Thoracic aorta endothelial cell (primary cell): ENCODE measurements around the gene USP17L19. TPM values are rescaled to one million over a fixed set of nuclear protein-coding genes. Genes with fewer than 3 reads are reported as not detected.

Experiments
- total RNA-seq: library from RNA; depleted of rRNA; stranded (reverse); fragments of >200 nt; gene quantifications from 2 replicates; pipeline ENCODE4 v1.2.3, GENCODE V29; 2012

The USP17L19 gene
- total RNA-seq = not detected in 2 replicates

GRCh38 chr4:9253078-9253477 lies at the start of gene USP17L19:
USP17L19 (plus strand) TSS chr4:9253378; CDS start chr4:9253378, 0 bp downstream.

DNA sequence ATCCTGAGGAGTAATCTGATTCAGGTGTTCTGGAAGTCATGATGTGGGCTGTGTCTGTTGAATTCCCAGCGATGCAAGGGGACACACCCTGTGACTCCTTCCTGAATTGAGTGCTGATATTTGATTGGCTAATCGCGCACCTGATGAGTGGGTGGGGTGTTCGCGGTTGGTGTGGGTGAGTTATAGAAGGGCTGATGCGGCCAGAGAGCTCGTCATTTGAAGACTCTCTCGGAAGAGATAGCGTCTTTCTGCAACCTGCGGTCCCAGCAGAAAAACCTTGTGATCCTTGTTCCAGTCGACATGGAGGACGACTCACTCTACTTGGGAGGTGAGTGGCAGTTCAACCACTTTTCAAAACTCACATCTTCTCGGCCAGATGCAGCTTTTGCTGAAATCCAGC lies 42.8 kb upstream of the USP17L19 start, which contains the start of gene USP17L10:
Gene USP17L10, plus strand, starts transcription at position 301 of the 400 bp plus-strand sequence. Its CDS starts 0 bp downstream, at position 301.

GRCh38 chr4:9215105-9215504 lies 38.1 kb upstream of the USP17L19 start, which contains the start of gene USP17L11:
USP17L11 (plus strand) TSS chr4:9215405; CDS start chr4:9215405, 0 bp downstream.

DNA sequence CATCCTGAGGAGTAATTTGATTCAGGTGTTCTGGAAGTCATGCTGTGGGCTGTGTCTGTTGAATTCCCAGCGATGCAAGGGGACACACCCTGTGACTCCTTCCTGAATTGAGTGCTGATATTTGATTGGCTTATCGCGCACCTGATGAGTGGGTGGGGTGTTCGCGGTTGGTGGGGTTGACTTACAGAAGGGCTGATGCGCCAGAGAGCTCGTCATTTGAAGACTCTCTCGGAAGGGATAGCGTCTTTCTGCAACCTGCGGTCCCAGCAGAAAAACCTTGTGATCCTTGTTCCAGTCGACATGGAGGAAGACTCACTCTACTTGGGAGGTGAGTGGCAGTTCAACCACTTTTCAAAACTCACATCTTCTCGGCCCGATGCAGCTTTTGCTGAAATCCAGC lies 33.3 kb upstream of the USP17L19 start, which contains the start of gene USP17L12:
Gene USP17L12, plus strand, starts transcription at position 301 of the 400 bp plus-strand sequence. Its CDS starts 0 bp downstream, at position 301.

GRCh38 chr4:9224596-9224995 lies 28.6 kb upstream of the USP17L19 start, which contains the start of gene USP17L13:
USP17L13 (plus strand) TSS chr4:9224896; CDS start chr4:9224896, 0 bp downstream.

DNA sequence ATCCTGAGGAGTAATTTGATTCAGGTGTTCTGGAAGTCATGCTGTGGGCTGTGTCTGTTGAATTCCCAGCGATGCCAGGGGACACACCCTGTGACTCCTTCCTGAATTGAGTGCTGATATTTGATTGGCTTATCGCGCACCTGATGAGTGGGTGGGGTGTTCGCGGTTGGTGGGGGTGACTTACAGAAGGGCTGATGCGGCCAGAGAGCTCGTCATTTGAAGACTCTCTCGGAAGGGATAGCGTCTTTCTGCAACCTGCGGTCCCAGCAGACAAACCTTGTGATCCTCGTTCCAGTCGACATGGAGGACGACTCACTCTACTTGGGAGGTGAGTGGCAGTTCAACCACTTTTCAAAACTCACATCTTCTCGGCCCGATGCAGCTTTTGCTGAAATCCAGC lies 19.1 kb upstream of the USP17L19 start, which contains the start of gene USP17L15:
Gene USP17L15, plus strand, starts transcription at position 301 of the 400 bp plus-strand sequence. Its CDS starts 0 bp downstream, at position 301.

GRCh38 chr4:9243579-9243978 lies 9.6 kb upstream of the USP17L19 start, which contains the start of gene USP17L17:
USP17L17 (plus strand) TSS chr4:9243879; CDS start chr4:9243879, 0 bp downstream.

DNA sequence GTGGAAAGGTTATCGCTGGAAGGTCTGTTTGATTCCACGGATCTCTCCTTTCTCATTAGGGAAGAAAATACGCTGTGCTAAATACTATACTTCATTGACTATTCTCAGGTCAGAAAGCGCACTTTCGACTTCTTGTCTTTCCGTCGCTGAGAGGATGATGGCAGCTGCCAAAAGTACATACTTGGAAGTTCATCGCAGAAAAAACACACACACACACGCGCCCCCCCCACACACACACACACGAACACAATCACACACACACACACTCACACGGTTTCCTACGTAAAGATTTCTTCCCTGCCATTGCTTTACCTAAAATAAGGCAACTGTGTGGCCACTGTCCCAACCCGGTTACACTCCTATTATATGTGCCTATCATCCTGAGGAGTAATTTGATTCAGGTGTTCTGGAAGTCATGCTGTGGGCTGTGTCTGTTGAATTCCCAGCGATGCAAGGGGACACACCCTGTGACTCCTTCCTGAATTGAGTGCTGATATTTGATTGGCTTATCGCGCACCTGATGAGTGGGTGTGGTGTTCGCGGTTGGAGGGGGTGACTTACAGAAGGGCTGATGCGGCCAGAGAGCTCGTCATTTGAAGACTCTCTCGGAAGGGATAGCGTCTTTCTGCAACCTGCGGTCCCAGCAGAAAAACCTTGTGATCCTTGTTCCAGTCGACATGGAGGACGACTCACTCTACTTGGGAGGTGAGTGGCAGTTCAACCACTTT lies 5.1 kb upstream of the USP17L19 start, which contains the start of gene USP17L18:
Gene USP17L18, plus strand, starts transcription at position 678 of the 728 bp plus-strand sequence. Its CDS starts 0 bp downstream, at position 678.

GRCh38 chr4:9257824-9258223 lies 4.6 kb downstream of the USP17L19 start, which contains the start of gene USP17L20:
USP17L20 (plus strand) TSS chr4:9258124; CDS start chr4:9258124, 0 bp downstream.

DNA sequence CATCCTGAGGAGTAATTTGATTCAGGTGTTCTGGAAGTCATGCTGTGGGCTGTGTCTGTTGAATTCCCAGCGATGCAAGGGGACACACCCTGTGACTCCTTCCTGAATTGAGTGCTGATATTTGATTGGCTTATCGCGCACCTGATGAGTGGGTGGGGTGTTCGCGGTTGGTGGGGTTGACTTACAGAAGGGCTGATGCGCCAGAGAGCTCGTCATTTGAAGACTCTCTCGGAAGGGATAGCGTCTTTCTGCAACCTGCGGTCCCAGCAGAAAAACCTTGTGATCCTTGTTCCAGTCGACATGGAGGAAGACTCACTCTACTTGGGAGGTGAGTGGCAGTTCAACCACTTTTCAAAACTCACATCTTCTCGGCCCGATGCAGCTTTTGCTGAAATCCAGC lies 9.4 kb downstream of the USP17L19 start, which contains the start of gene USP17L21:
Gene USP17L21, plus strand, starts transcription at position 301 of the 400 bp plus-strand sequence. Its CDS starts 0 bp downstream, at position 301.

GRCh38 chr4:9267319-9267718 lies 14.1 kb downstream of the USP17L19 start, which contains the start of gene USP17L22:
USP17L22 (plus strand) TSS chr4:9267619; CDS start chr4:9267619, 0 bp downstream.

Other genes with a start within 250 kb of the USP17L19 start
- not detected in 2 replicates for gene FAM90A26, start 83.0 kb upstream of the USP17L19 start, total RNA-seq
- not detected in 2 replicates for gene USP17L10, start 42.7 kb upstream of the USP17L19 start, total RNA-seq
- gene USP17L11, start 38.0 kb upstream of the USP17L19 start, total RNA-seq = not detected in 2 replicates
- not detected in 2 replicates for gene USP17L12, start 33.2 kb upstream of the USP17L19 start, total RNA-seq
- not detected in 2 replicates for gene USP17L13, start 28.5 kb upstream of the USP17L19 start, total RNA-seq
- gene USP17L15, start 19.0 kb upstream of the USP17L19 start, total RNA-seq = not detected in 2 replicates
- not detected in 2 replicates for gene USP17L17, start 9.5 kb upstream of the USP17L19 start, total RNA-seq
- not detected in 2 replicates for gene USP17L18, start 4.7 kb upstream of the USP17L19 start, total RNA-seq
- gene USP17L20, start 4.7 kb downstream of the USP17L19 start, total RNA-seq = not detected in 2 replicates
- not detected in 2 replicates for gene USP17L21, start 9.5 kb downstream of the USP17L19 start, total RNA-seq
- gene USP17L22, start 14.2 kb downstream of the USP17L19 start, total RNA-seq = not detected in 2 replicates
- not detected in 2 replicates for gene USP17L24, start 71.8 kb downstream of the USP17L19 start, total RNA-seq
- not detected in 2 replicates for gene USP17L25, start 76.5 kb downstream of the USP17L19 start, total RNA-seq
- not detected in 2 replicates for gene USP17L26, start 81.3 kb downstream of the USP17L19 start, total RNA-seq
- not detected in 2 replicates for gene USP17L5, start 86.0 kb downstream of the USP17L19 start, total RNA-seq
- gene USP17L27, start 90.8 kb downstream of the USP17L19 start, total RNA-seq = not detected in 2 replicates
- not detected in 2 replicates for gene USP17L28, start 95.5 kb downstream of the USP17L19 start, total RNA-seq
- gene USP17L29, start 100.3 kb downstream of the USP17L19 start, total RNA-seq = not detected in 2 replicates
- not detected in 2 replicates for gene USP17L30, start 109.8 kb downstream of the USP17L19 start, total RNA-seq
- gene DEFB131A, start 191.0 kb downstream of the USP17L19 start, total RNA-seq = not detected in 2 replicates